GM18517 (cell line): Measurements from ENCODE around the gene OPA1.

Source experiments
- ATAC-seq: cut with Tn5 transposase; IDR thresholded peaks from one replicate; pipeline ENCODE4 v1.9.1; 2021; ENCODE audit warnings: mild to moderate bottlenecking, moderate library complexity; ENCODE audit not compliant: unreplicated experiment

Gene OPA1

DNA sequence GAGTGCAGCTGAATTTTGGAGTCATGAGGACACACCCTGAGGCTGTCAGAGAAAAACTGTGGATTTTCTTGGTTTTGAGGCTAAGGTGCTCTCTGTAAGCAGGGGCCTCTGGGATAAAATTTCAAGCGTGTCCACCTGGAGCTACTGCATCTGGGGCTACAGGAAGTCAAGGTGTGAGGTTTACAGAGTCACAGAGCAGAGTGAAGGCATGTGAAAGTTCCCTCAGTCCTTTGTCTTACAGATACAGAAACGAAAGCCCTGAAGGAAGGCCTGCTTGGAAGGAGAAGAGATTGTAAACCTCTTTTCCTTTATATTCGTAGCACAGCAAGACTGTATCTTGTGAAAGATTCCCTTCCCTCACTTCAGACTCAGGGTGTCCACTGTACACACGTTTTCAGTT, 138.6 kb downstream of the OPA1 start:
- no peak for ATAC-seq

GRCh38 chr3:193732391-193732790, 139.4 kb downstream of the OPA1 start:
- ATAC-seq: no peak

DNA sequence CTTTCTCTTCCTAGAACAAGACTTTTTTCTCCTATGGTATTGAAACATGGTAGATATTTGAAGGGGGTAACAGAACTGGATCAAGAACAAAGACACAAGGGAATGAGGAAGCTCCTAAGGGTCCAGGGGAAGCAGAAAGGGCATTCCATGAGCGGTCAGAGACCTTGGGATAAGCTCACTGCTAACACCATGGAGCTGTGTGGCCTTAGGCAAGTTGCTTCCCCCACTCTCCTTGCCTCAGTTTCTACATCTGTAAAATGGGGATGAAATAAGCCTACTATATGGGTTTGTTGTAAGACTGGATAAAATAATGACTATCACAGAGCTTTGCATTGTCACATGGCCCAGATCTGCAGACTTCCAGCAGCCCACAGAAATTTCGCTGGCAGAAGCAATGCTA, 139.8 kb downstream of the OPA1 start:
- no peak for ATAC-seq

GRCh38 chr3:193734737-193735366, 141.8 kb downstream of the OPA1 start:
- no peak for ATAC-seq

DNA sequence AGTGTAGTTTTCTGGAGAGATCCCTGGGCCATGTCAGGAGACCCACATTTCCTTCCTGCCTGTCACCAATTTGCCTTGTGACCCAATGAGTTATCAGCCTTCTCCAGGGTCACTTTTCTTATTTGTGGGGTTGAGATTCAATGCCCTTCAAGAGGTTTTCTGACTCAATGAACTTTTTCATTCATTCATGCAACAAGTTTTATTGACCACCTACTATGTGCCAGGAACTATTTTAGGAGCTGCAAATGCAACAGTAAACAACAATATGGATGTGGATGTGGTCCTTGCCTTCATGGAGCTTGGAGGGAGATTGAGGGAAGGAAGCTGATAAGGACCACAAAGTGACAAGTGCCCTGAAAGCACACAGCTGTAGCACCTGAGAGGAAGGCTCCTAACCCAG, 142.8 kb downstream of the OPA1 start:
- ATAC-seq: no peak

- no peak for ATAC-seq
These were observed 143.6 kb downstream of the OPA1 start for GRCh38 chr3:193736616-193737015.

GRCh38 chr3:193737191-193737751, 144.3 kb downstream of the OPA1 start:
- no peak for ATAC-seq

DNA sequence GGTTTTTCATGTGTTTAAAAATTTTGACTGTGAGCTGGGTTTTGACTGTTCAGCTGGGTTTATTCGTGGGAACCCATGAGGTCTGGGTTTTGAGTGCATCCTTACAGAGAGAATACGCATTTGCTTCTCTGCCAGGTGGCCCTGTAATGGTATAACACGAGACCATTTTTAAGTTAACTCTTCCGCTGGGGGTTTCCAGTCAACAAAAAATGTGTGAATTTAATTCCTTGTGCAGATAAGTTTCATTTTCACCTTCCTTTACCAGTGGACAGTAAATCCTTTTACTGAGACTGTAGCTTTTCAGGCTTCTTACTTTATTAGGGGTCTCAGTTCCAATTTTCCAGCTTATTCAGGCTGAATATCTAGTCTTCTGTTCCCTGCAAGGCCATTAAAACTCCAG, 149.6 kb downstream of the OPA1 start:
- ATAC-seq: no peak

GRCh38 chr3:193743702-193744047, 150.7 kb downstream of the OPA1 start:
- ATAC-seq: no peak

GRCh38 chr3:193744048-193744821, 151.2 kb downstream of the OPA1 start:
- ATAC-seq: no peak

GRCh38 chr3:193744822-193745684, 152.0 kb downstream of the OPA1 start:
- no peak for ATAC-seq

GRCh38 chr3:193746832-193747231, 153.8 kb downstream of the OPA1 start:
- no peak for ATAC-seq
